Keratinocyte (primary cell): ENCODE results near the gene CTIF.

ENCODE experiments used
- EZH2 ChIP-seq: IDR thresholded peaks from one replicate; pipeline ENCODE4 v1.6.1; 2012; ENCODE audit warnings: inconsistent platforms, mild to moderate bottlenecking, low read length, moderate library complexity
- TF ChIP-seq, protein P1 (sequence below), 3 experiments: IDR thresholded peaks in 1 of 3; conservative IDR thresholded peaks in 1 of 3; optimal IDR thresholded peaks in 1 of 3; 2 replicates in 2 of 3; 3 replicates in 1 of 3; pipeline versions ENCODE3 to v1.5.1; 2011; ENCODE audit warnings: low read length in 3 of 3, mild to moderate bottlenecking in 3 of 3, moderate library complexity in 2 of 3, control low read depth in 1 of 3, inconsistent platforms in 1 of 3; ENCODE audit not compliant: insufficient read depth in 2 of 3; ENCODE audit errors: extremely low read depth in 1 of 3

DNA sequence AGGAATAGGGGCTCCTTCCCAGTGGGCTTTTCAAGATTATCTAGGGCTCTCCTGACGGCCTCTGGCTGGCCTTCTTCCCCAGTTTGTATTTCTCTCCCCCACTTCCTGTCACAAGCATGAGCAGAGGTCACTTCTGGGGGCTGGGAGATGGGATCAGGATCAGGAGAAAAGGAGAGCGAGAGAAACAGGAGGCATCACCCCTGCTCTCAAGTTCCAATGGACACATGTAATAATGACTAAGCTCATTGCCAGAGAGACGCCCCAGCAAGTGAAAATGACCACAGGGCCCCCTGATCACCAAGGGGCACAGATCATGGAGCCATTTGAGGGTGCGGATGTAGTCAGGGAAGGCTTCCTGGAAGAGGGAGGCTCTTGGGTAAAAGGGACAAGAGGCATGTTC lies 319.8 kb downstream of the CTIF start:
- TF ChIP-seq, protein P1, sequence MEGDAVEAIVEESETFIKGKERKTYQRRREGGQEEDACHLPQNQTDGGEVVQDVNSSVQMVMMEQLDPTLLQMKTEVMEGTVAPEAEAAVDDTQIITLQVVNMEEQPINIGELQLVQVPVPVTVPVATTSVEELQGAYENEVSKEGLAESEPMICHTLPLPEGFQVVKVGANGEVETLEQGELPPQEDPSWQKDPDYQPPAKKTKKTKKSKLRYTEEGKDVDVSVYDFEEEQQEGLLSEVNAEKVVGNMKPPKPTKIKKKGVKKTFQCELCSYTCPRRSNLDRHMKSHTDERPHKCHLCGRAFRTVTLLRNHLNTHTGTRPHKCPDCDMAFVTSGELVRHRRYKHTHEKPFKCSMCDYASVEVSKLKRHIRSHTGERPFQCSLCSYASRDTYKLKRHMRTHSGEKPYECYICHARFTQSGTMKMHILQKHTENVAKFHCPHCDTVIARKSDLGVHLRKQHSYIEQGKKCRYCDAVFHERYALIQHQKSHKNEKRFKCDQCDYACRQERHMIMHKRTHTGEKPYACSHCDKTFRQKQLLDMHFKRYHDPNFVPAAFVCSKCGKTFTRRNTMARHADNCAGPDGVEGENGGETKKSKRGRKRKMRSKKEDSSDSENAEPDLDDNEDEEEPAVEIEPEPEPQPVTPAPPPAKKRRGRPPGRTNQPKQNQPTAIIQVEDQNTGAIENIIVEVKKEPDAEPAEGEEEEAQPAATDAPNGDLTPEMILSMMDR (optimal IDR thresholded peaks at IDR 0.05 in 1 of 3, IDR thresholded peaks at IDR 0.05 in 1 of 3, conservative IDR thresholded peaks at IDR 0.05 in 1 of 3; ENCODE audit: extremely low read depth in 1 of 3, insufficient read depth in 2 of 3, low read length in 3 of 3) = no peak
- no peak for TF ChIP-seq EZH2
